ENCODE measurements around the gene MOV10L1.
A peak's percentile ranks its signal among the peaks of the same experiment; 100 is the strongest.
"Not testable (repeated sequence)": the region's sequence is repeated elsewhere in the genome, so short reads cannot be mapped to it uniquely, and the experiment has no call there.

Gene MOV10L1

DNA sequence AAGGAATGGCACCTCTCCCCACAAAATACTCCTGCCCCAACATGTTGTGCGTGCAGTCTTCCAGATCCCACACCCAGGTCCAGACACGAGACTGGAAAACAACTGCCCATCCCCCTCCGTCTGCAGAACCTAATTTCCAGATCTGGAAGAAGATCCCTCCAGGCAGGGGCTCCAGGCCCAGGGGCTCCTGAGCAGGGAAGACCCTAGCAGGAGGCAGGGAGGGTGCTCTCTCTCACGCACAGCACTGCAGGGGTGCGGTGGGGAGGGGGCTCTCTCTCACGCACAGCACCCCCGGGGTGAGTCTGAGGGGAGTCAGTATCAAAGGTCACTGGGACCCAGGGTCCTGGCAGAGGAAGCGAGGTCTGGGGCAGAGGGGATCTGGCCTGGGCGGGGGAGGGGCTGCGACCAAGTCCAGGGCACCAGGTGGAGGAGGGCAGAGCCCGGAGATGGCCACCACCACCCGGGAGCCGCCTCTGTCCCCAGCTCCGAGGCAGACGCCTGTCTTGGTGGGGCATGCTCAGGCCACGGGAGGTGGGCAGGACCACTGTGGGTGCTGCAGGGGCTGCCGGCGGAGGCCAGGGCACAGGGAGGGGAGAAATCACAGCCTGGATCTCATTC is 6.2 kb upstream of the MOV10L1 start:
- Histone ChIP-seq H3K9me3 (ENCODE audit: control insufficient read depth in 1 of 2, low read length in 2 of 2) (no peaks in the 10 kb centered on the region), H3K36me3 (ENCODE audit: control insufficient read depth in 1 of 2, insufficient read depth in 2 of 2, low read length in 2 of 2) (no peaks in the 10 kb centered on the region), H3K4me1 (ENCODE audit: control insufficient read depth in 1 of 2, insufficient read depth in 2 of 2, low read length in 2 of 2) (no peaks in the 10 kb centered on the region), H3K27me3 (ENCODE audit: low read depth, low read length) (no peaks in the 10 kb centered on the region), H3K4me3 (ENCODE audit: low read depth in 1 of 2, low read length in 2 of 2) (no peak overlapping the region), H3K27ac (ENCODE audit: low read length) (no peak overlapping the region)

- H3K9me3 ChIP-seq (ENCODE audit: control insufficient read depth in 1 of 2, low read length in 2 of 2), result no peaks in the 10 kb centered on the region
Observed at GRCh38 chr22:50084080-50084477, 5.7 kb upstream of the MOV10L1 start.

GRCh38 chr22:50084614-50085021 is 5.2 kb upstream of the MOV10L1 start:
- no peaks in the 10 kb centered on the region for H3K4me1 ChIP-seq (ENCODE audit: control insufficient read depth in 1 of 2, insufficient read depth in 2 of 2, low read length in 2 of 2)
- H3K27ac ChIP-seq (ENCODE audit: low read length), result no peak overlapping the region
- H3K4me3 ChIP-seq (ENCODE audit: low read depth in 1 of 2, low read length in 2 of 2), result no peak overlapping the region
- no peaks in the 10 kb centered on the region for H3K36me3 ChIP-seq (ENCODE audit: control insufficient read depth in 1 of 2, insufficient read depth in 2 of 2, low read length in 2 of 2)
- H3K9me3 ChIP-seq (ENCODE audit: control insufficient read depth in 1 of 2, low read length in 2 of 2), result peaks cover under 1 to 3% of the 10 kb centered on the region in 2 donors
- no peaks in the 10 kb centered on the region for H3K27me3 ChIP-seq (ENCODE audit: low read depth, low read length)

More at GRCh38 chr22:50084080-50084477, 5.7 kb upstream of the MOV10L1 start:
- H3K27me3 ChIP-seq (ENCODE audit: low read depth, low read length), result no peaks in the 10 kb centered on the region
- no peaks in the 10 kb centered on the region for H3K4me1 ChIP-seq (ENCODE audit: control insufficient read depth in 1 of 2, insufficient read depth in 2 of 2, low read length in 2 of 2)
- no peak overlapping the region for H3K27ac ChIP-seq (ENCODE audit: low read length)
- H3K36me3 ChIP-seq (ENCODE audit: control insufficient read depth in 1 of 2, insufficient read depth in 2 of 2, low read length in 2 of 2), result no peaks in the 10 kb centered on the region
- H3K4me3 ChIP-seq (ENCODE audit: low read depth in 1 of 2, low read length in 2 of 2), result no peak overlapping the region

- no peak within 1 kb of the TSS for H3K27ac ChIP-seq (ENCODE audit: low read length)
- peaks cover 3 to 8% of the 10 kb centered on the region in 2 donors for H3K9me3 ChIP-seq (ENCODE audit: control insufficient read depth in 1 of 2, low read length in 2 of 2)
- no peaks in the 10 kb centered on the region for H3K27me3 ChIP-seq (ENCODE audit: low read depth, low read length)
- no peaks in the 10 kb centered on the region for H3K36me3 ChIP-seq (ENCODE audit: control insufficient read depth in 1 of 2, insufficient read depth in 2 of 2, low read length in 2 of 2)
- H3K4me1 ChIP-seq (ENCODE audit: control insufficient read depth in 1 of 2, insufficient read depth in 2 of 2, low read length in 2 of 2), result no peaks in the 10 kb centered on the region
- H3K4me3 ChIP-seq (ENCODE audit: low read depth in 1 of 2, low read length in 2 of 2), result peak within 1 kb of the TSS in 1 of 2 donors; percentile 18
Observed at GRCh38 chr22:50085211-50085972, 4.4 kb upstream of the MOV10L1 start, which contains the start of gene MLC1. MLC1 (minus strand) TSS chr22:50085426; CDS start chr22:50084902, 524 bp downstream.

DNA sequence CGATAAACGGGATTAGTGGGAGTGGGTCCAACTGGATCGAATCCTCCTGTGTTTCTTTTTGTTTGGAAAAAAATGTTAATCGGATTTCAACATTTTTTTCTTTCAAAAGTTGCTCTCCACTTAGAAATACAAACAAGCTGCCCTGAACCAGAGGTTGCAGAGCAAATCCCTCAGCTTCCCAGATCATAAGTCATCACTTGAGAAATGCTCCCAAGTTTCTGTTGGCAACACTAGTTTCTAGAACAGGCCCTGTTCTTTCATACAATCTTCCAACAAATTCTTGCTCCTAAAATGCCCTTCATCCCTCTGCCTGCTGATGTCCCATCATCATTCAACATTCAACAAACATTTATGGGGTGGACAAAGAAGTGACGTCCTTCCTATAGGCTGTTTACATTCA is 3.3 kb upstream of the MOV10L1 start:
- no peaks in the 10 kb centered on the region for H3K4me1 ChIP-seq (ENCODE audit: control insufficient read depth in 1 of 2, insufficient read depth in 2 of 2, low read length in 2 of 2)
- H3K27ac ChIP-seq (ENCODE audit: low read length), result no peak overlapping the region
- H3K9me3 ChIP-seq (ENCODE audit: control insufficient read depth in 1 of 2, low read length in 2 of 2), result peaks cover 3 to 8% of the 10 kb centered on the region in 2 donors
- no peaks in the 10 kb centered on the region for H3K27me3 ChIP-seq (ENCODE audit: low read depth, low read length)
- no peak overlapping the region for H3K4me3 ChIP-seq (ENCODE audit: low read depth in 1 of 2, low read length in 2 of 2)
- H3K36me3 ChIP-seq (ENCODE audit: control insufficient read depth in 1 of 2, insufficient read depth in 2 of 2, low read length in 2 of 2), result no peaks in the 10 kb centered on the region

DNA sequence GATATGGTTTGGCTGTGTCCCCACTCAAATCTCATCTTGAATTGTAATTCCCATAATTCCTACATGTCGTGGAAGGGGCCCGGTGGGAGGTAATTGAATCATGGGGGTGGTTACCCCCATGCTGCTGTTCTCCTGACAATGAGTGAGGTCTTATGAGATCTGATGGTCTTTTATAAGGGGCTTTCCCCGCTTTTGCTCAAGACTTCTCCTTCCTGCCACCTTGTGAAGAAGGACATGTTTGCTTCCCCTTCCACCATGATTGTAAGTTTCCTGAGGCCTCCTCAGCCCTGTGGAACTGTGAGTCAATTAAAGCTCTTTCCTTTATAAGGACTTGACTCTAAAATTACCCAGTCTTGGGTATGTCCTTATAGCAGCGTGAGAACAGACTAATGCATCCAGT is 2.8 kb upstream of the MOV10L1 start:
- not testable (repeated sequence) for H3K9me3 ChIP-seq (ENCODE audit: control insufficient read depth in 1 of 2, low read length in 2 of 2); H3K4me3 ChIP-seq (ENCODE audit: low read depth in 1 of 2, low read length in 2 of 2); H3K4me1 ChIP-seq (ENCODE audit: control insufficient read depth in 1 of 2, insufficient read depth in 2 of 2, low read length in 2 of 2); H3K27me3 ChIP-seq (ENCODE audit: low read depth, low read length); H3K27ac ChIP-seq (ENCODE audit: low read length); H3K36me3 ChIP-seq (ENCODE audit: control insufficient read depth in 1 of 2, insufficient read depth in 2 of 2, low read length in 2 of 2)

DNA sequence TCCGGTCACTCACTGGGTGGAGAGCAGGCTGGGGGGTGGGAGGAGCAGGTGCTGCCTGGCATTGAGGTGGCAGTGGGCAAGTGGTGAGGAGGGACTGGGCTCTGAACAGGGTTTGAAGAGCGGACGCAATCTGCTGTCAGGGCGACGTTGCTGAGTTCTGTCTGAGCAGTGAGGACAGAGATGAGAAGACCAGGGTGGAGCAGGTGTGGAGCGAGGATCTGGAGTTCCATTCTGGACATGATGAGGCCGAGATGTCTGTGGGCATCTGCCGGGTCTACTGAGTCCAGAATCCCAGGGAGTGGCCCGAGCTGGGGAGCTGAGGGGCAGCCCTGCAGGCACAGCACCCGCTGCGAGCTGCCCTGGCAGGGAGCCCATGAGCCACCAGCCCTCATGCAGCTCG is 2.2 kb upstream of the MOV10L1 start:
- H3K27me3 ChIP-seq (ENCODE audit: low read depth, low read length), result no peaks in the 10 kb centered on the region
- no peaks in the 10 kb centered on the region for H3K36me3 ChIP-seq (ENCODE audit: control insufficient read depth in 1 of 2, insufficient read depth in 2 of 2, low read length in 2 of 2)
- H3K4me3 ChIP-seq (ENCODE audit: low read depth in 1 of 2, low read length in 2 of 2), result no peak overlapping the region
- H3K4me1 ChIP-seq (ENCODE audit: control insufficient read depth in 1 of 2, insufficient read depth in 2 of 2, low read length in 2 of 2), result no peaks in the 10 kb centered on the region
- H3K27ac ChIP-seq (ENCODE audit: low read length), result no peak overlapping the region
- peaks cover 3 to 8% of the 10 kb centered on the region in 2 donors for H3K9me3 ChIP-seq (ENCODE audit: control insufficient read depth in 1 of 2, low read length in 2 of 2)

GRCh38 chr22:50088096-50088495 is 1.7 kb upstream of the MOV10L1 start:
- H3K4me1 ChIP-seq (ENCODE audit: control insufficient read depth in 1 of 2, insufficient read depth in 2 of 2, low read length in 2 of 2), result no peaks in the 10 kb centered on the region
- H3K36me3 ChIP-seq (ENCODE audit: control insufficient read depth in 1 of 2, insufficient read depth in 2 of 2, low read length in 2 of 2), result no peaks in the 10 kb centered on the region
- H3K9me3 ChIP-seq (ENCODE audit: control insufficient read depth in 1 of 2, low read length in 2 of 2), result peaks cover 3 to 8% of the 10 kb centered on the region in 2 donors
- no peak overlapping the region for H3K4me3 ChIP-seq (ENCODE audit: low read depth in 1 of 2, low read length in 2 of 2)
- no peak overlapping the region for H3K27ac ChIP-seq (ENCODE audit: low read length)
- H3K27me3 ChIP-seq (ENCODE audit: low read depth, low read length), result no peaks in the 10 kb centered on the region

DNA sequence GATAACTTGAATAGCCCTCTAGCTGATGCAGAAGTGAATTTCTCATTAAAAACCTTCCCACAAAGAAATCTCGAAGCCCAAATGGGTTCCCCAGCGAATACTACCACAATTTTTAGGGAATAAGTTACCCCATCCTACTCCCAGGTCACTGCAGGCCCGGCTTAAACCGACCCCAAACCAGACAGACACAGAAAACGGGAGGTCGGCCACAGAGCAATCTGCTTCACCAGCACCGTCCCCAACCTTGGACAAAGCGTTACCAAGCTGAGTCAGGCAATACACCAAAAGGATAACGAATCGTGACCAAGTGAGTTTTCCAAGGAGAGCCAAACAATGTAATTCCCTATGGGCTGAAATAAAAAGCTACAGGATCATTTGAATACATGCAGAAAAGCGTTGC is 575 bp upstream of the MOV10L1 start:
- no peak overlapping the region for H3K27ac ChIP-seq (ENCODE audit: low read length)
- peaks cover 3 to 8% of the 10 kb centered on the region in 2 donors for H3K9me3 ChIP-seq (ENCODE audit: control insufficient read depth in 1 of 2, low read length in 2 of 2)
- no peaks in the 10 kb centered on the region for H3K4me1 ChIP-seq (ENCODE audit: control insufficient read depth in 1 of 2, insufficient read depth in 2 of 2, low read length in 2 of 2)
- no peaks in the 10 kb centered on the region for H3K36me3 ChIP-seq (ENCODE audit: control insufficient read depth in 1 of 2, insufficient read depth in 2 of 2, low read length in 2 of 2)
- no peaks in the 10 kb centered on the region for H3K27me3 ChIP-seq (ENCODE audit: low read depth, low read length)
- no peak overlapping the region for H3K4me3 ChIP-seq (ENCODE audit: low read depth in 1 of 2, low read length in 2 of 2)

DNA sequence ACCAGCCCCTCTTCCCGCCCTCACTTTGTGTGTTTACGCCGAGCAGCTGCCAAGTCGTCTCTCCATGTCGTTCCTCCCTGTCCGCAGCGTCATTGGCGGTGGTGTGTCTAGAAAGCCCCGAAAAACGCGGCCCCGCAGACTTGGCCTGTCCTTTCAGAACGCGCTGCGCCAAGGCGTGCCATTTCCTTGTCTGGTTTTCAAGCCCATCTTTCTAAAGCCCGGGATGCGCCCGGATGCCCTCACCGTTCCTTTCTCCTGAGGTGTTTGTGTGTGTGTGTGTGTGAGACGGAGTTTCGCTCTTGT is 557 bp downstream of the MOV10L1 start:
- peaks cover 3 to 8% of the 10 kb centered on the region in 2 donors for H3K9me3 ChIP-seq (ENCODE audit: control insufficient read depth in 1 of 2, low read length in 2 of 2)
- no peak overlapping the region for H3K27ac ChIP-seq (ENCODE audit: low read length)
- no peaks in the 10 kb centered on the region for H3K27me3 ChIP-seq (ENCODE audit: low read depth, low read length)
- H3K36me3 ChIP-seq (ENCODE audit: control insufficient read depth in 1 of 2, insufficient read depth in 2 of 2, low read length in 2 of 2), result no peaks in the 10 kb centered on the region
- no peak overlapping the region for H3K4me3 ChIP-seq (ENCODE audit: low read depth in 1 of 2, low read length in 2 of 2)
- H3K4me1 ChIP-seq (ENCODE audit: control insufficient read depth in 1 of 2, insufficient read depth in 2 of 2, low read length in 2 of 2), result no peaks in the 10 kb centered on the region

- H3K27me3 ChIP-seq (ENCODE audit: low read depth, low read length), result no peaks in the 10 kb centered on the region
- no peak overlapping the region for H3K27ac ChIP-seq (ENCODE audit: low read length)
- H3K36me3 ChIP-seq (ENCODE audit: control insufficient read depth in 1 of 2, insufficient read depth in 2 of 2, low read length in 2 of 2), result no peaks in the 10 kb centered on the region
- peaks cover 3 to 8% of the 10 kb centered on the region in 2 donors for H3K9me3 ChIP-seq (ENCODE audit: control insufficient read depth in 1 of 2, low read length in 2 of 2)
- H3K4me3 ChIP-seq (ENCODE audit: low read depth in 1 of 2, low read length in 2 of 2), result no peak overlapping the region
- no peaks in the 10 kb centered on the region for H3K4me1 ChIP-seq (ENCODE audit: control insufficient read depth in 1 of 2, insufficient read depth in 2 of 2, low read length in 2 of 2)
Observed at GRCh38 chr22:50091092-50091768, 1.4 kb downstream of the MOV10L1 start.
